GM12878 (cell line): ENCODE measurements around the gene TMEM225B. TPM values are rescaled to one million over a fixed set of nuclear protein-coding genes. Genes with fewer than 3 reads are reported as not detected.

ENCODE experiments used
- ATAC-seq: fragments of 200-7000 bp; cut with Tn5 transposase; 3 replicates; pipeline ENCODE4 v1.9.1; 2020; ENCODE audit warnings: mild to moderate bottlenecking, moderate library complexity
- BruUV-seq: library from RNA; stranded (reverse); fragments of 400-500 nt; replicated peaks from 2 replicates; lab custom pipeline; 2021; lab: Mats Ljungman, UMichigan
- CTCF ChIA-PET: fragments of 300-600 bp; sonication (Branson Sonifier 250); formaldehyde crosslinking; extraction: SDS; loops from one replicate; lab custom pipeline; 2021; ENCODE audit warnings: inconsistent platforms; lab: Yijun Ruan, JAX
- POLR2A ChIA-PET: fragments of 350-600 bp; formaldehyde crosslinking; extraction: SDS; loops from one replicate; lab custom pipeline; 2021; ENCODE audit warnings: inconsistent platforms; lab: Charles Lee
- RAD21 ChIA-PET: fragments of 300-600 bp; sonication (Branson Sonifier 250); formaldehyde crosslinking; loops from one replicate; lab custom pipeline; 2023; ENCODE audit warnings: antibody characterized with exemption; ENCODE audit not compliant: unreplicated experiment; lab: Charles Lee
- SMC1A ChIA-PET: fragments of 300-600 bp; sonication (Branson Sonifier 250); formaldehyde crosslinking; loops from one replicate; lab custom pipeline; 2023; ENCODE audit not compliant: unreplicated experiment, uncharacterized antibody; lab: Charles Lee
- DNase-seq: peaks from one replicate; pipeline ENCODE4 v3.0.0-alpha.2; 2011; ENCODE audit warnings: low read depth, low spot score
- FAIRE-seq: peaks from 3 replicates; lab custom pipeline; 2011; peaks lifted over from hg19 to GRCh38; lab: Jason Lieb, UNC
- H2AFZ ChIP-seq: 2 replicates; pipeline ENCODE4 v1.6.0; 2011; ENCODE audit warnings: low read depth, low read length, control low read depth; ENCODE audit not compliant: control insufficient read depth
- H3K27ac ChIP-seq: 2 replicates; pipeline ENCODE4 v1.5.1; 2011; ENCODE audit warnings: control low read depth; ENCODE audit not compliant: control insufficient read depth, insufficient read depth
- H3K27me3 ChIP-seq, 2 experiments: replicated peaks in 1 of 2; 2 replicates each; pipeline versions ENCODE4 v1.6.0 to v1.6.1; 2011; ENCODE audit warnings: low read length in 1 of 2; ENCODE audit not compliant: control insufficient read depth in 2 of 2, insufficient read depth in 2 of 2
- H3K36me3 ChIP-seq, 2 experiments: 2 replicates each; pipeline ENCODE4 v1.5.1; 2011; ENCODE audit warnings: low read length in 1 of 2; ENCODE audit not compliant: control insufficient read depth in 2 of 2, insufficient read depth in 2 of 2
- H3K4me1 ChIP-seq: 2 replicates; pipeline ENCODE4 v1.6.1; 2011; ENCODE audit warnings: mild to moderate bottlenecking, low read length, moderate library complexity, mixed read lengths; ENCODE audit not compliant: control insufficient read depth, insufficient read depth
- H3K4me2 ChIP-seq: 2 replicates; pipeline ENCODE4 v1.6.0; 2011; ENCODE audit warnings: control low read depth; ENCODE audit not compliant: control insufficient read depth, insufficient read depth
- H3K4me3 ChIP-seq: fragments of 200-600 bp; sonication (generic); 2 replicates; pipeline ENCODE4 v1.5.1; 2016
- H3K79me2 ChIP-seq: 2 replicates; pipeline ENCODE4 v1.6.0; 2011; ENCODE audit warnings: low read length; ENCODE audit not compliant: control insufficient read depth, insufficient read depth
- H3K9ac ChIP-seq: 2 replicates; pipeline ENCODE4 v1.8.0; 2011; ENCODE audit warnings: low read length, control low read depth, mixed read lengths; ENCODE audit not compliant: control insufficient read depth, insufficient read depth
- H3K9me3 ChIP-seq: replicated peaks from 3 replicates; pipeline ENCODE4 v1.5.1; 2011; ENCODE audit warnings: mild to moderate bottlenecking, low read length; ENCODE audit not compliant: control insufficient read depth, insufficient read depth
- H4K20me1 ChIP-seq: 2 replicates; pipeline ENCODE4 v1.6.0; 2011; ENCODE audit not compliant: control insufficient read depth, insufficient read depth
- CREM ChIP-seq: IDR thresholded peaks from 2 replicates; pipeline ENCODE4 v1.6.1; 2014; ENCODE audit warnings: antibody characterized with exemption, low read depth
- EGR1 ChIP-seq, 2 experiments: IDR thresholded peaks; 1 replicate in 1 of 2; 2 replicates in 1 of 2; pipeline ENCODE4 v1.6.1; 2011 to 2012; ENCODE audit warnings: low read depth in 2 of 2, low read length in 2 of 2, borderline replicate concordance in 1 of 2, mild to moderate bottlenecking in 1 of 2, moderate library complexity in 1 of 2
- EP300 ChIP-seq, 2 experiments: fragments of 150-350 bp in 1 of 2; IDR thresholded peaks; 2 replicates each; pipeline ENCODE4 v1.6.1; 2011 to 2012; ENCODE audit warnings: low read depth in 2 of 2, low read length in 2 of 2, borderline replicate concordance in 1 of 2, improper control_type of control experiment in 1 of 2, inconsistent platforms in 1 of 2; ENCODE audit not compliant: control insufficient read depth in 1 of 2
- FOS ChIP-seq: IDR thresholded peaks from 3 replicates; pipeline ENCODE4 v1.6.1; 2011; ENCODE audit warnings: borderline replicate concordance; ENCODE audit not compliant: insufficient read length; ENCODE audit errors: extremely low read depth
- HDAC6 ChIP-seq: fragments of 200-600 bp; sonication (generic); IDR thresholded peaks from one replicate; pipeline ENCODE4 v1.8.0; 2017; ENCODE audit warnings: antibody characterized with exemption; ENCODE audit not compliant: unreplicated experiment
- LARP7 ChIP-seq: fragments of 450-650 bp; IDR thresholded peaks from 2 replicates; pipeline ENCODE4 v1.6.1; 2017; ENCODE audit warnings: mild to moderate bottlenecking
- MXI1 ChIP-seq: fragments of 150-350 bp; IDR thresholded peaks from 2 replicates; pipeline ENCODE4 v1.6.1; 2011; ENCODE audit warnings: low read depth, mild to moderate bottlenecking, inconsistent platforms, low read length, improper control_type of control experiment
- PML ChIP-seq: IDR thresholded peaks from 2 replicates; pipeline ENCODE4 v1.6.1; 2012; ENCODE audit warnings: low read length, inconsistent platforms
- POLR2AphosphoS2 ChIP-seq: IDR thresholded peaks from 2 replicates; pipeline ENCODE4 v1.6.1; 2011; ENCODE audit warnings: low read depth, mild to moderate bottlenecking, low read length, improper control_type of control experiment, moderate library complexity
- POU2F2 ChIP-seq: IDR thresholded peaks from 3 replicates; pipeline ENCODE4 v1.6.1; 2011; ENCODE audit warnings: low read depth, mild to moderate bottlenecking, low read length, borderline replicate concordance
- RAD51 ChIP-seq: fragments of 450-650 bp; IDR thresholded peaks from 2 replicates; pipeline ENCODE4 v1.6.1; 2016; ENCODE audit warnings: moderate library complexity, mild to moderate bottlenecking, inconsistent platforms
- RELA ChIP-seq: fragments of 450-650 bp; IDR thresholded peaks from 2 replicates; pipeline ENCODE4 v1.8.0; 2014; ENCODE audit warnings: borderline replicate concordance; ENCODE audit not compliant: partially characterized antibody
- RFX5 ChIP-seq: IDR thresholded peaks from 2 replicates; pipeline ENCODE4 v1.6.1; 2011; ENCODE audit warnings: low read depth, low read length, improper control_type of control experiment
- SIX5 ChIP-seq: IDR thresholded peaks from 2 replicates; pipeline ENCODE4 v1.6.1; 2011; ENCODE audit warnings: mild to moderate bottlenecking, low read depth, low read length, moderate library complexity; ENCODE audit not compliant: severe bottlenecking
- SMAD1 ChIP-seq: fragments of 450-650 bp; IDR thresholded peaks from 2 replicates; pipeline ENCODE4 v1.6.1; 2018; ENCODE audit warnings: mild to moderate bottlenecking, low read depth; ENCODE audit not compliant: partially characterized antibody
- SP1 ChIP-seq: IDR thresholded peaks from one replicate; pipeline ENCODE4 v1.6.1; 2011; ENCODE audit warnings: low read depth, low read length
- TAF1 ChIP-seq: IDR thresholded peaks from 2 replicates; pipeline ENCODE4 v1.6.1; 2011; ENCODE audit warnings: mild to moderate bottlenecking, low read depth, low read length, borderline replicate concordance
- TCF3 ChIP-seq: IDR thresholded peaks from 2 replicates; pipeline ENCODE4 v1.6.1; 2012; ENCODE audit warnings: low read depth, mild to moderate bottlenecking, low read length, borderline replicate concordance; ENCODE audit not compliant: insufficient read depth
- YY1 ChIP-seq: IDR thresholded peaks from 2 replicates; pipeline ENCODE4 v1.6.1; 2011; ENCODE audit warnings: low read depth, mild to moderate bottlenecking, low read length
- ZNF207 ChIP-seq: fragments of 450-650 bp; IDR thresholded peaks from 2 replicates; pipeline ENCODE4 v1.6.1; 2014; ENCODE audit warnings: antibody characterized with exemption, mild to moderate bottlenecking, borderline replicate concordance
- WGBS: methylation state at CpG from one replicate; pipeline ENCODE4 v1.1.6; 2016; ENCODE audit warnings: low lambda C conversion rate; ENCODE audit not compliant: insufficient replicate concordance, insufficient coverage; ENCODE audit errors: missing lambda C conversion rate; 5-methylcytosine and 5-hydroxymethylcytosine counted together
- in situ Hi-C: fragments of 300-500 bp; cut with MboI; formaldehyde crosslinking; loops from 9 replicates; pipeline ENCODE4 v1.14.3; 2018; ENCODE audit warnings: mixed read lengths
- intact Hi-C: fragments of 100-400 bp; cut with micrococcal nuclease; formaldehyde crosslinking; loops from one replicate; pipeline ENCODE4 v1.14.2; 2022; ENCODE audit not compliant: unreplicated experiment
- polyA plus RNA-seq, 11 experiments: library from polyadenylated mRNA; depleted of rRNA in 4 of 11; unstranded in 6 of 11; stranded (reverse) in 5 of 11; fragments of >200 nt; fragmentation: Nextera tagmentation in 4 of 11; fragmentation: Illumina TruSeq in 1 of 11; extraction: Ambion mirVana in 4 of 11; extraction: Trizol in 1 of 11; gene quantifications; 1 replicate in 1 of 11; 2 replicates in 10 of 11; pipeline versions ENCODE4 v1.2.1 to v1.2.3, GENCODE V29; 2011 to 2016; ENCODE audit warnings: inconsistent platforms in 2 of 11, missing spikeins in 2 of 11, low read depth in 1 of 11
- total RNA-seq, 4 experiments: library from RNA; depleted of rRNA in 3 of 4; stranded (reverse); fragments of >200 nt in 3 of 4; fragmentation: Illumina TruSeq in 1 of 4; extraction: Trizol in 1 of 4; gene quantifications; 2 replicates each; pipeline versions ENCODE4 v1.2.1 to v1.2.3, GENCODE V29; 2013 to 2021
- TF ChIP-seq, protein P1 (sequence below): fragments of 450-650 bp; IDR thresholded peaks from 2 replicates; pipeline ENCODE4 v1.6.1; 2017; ENCODE audit warnings: low read depth, mild to moderate bottlenecking, moderate library complexity

Gene TMEM225B
- total and polyA plus RNA-seq, 10 of the 15 experiments (the other 5 are each of a cell fraction or from before 2014, with no cell fraction given), result 0.22 to 1.9 (median 0.43) TPM

DNA sequence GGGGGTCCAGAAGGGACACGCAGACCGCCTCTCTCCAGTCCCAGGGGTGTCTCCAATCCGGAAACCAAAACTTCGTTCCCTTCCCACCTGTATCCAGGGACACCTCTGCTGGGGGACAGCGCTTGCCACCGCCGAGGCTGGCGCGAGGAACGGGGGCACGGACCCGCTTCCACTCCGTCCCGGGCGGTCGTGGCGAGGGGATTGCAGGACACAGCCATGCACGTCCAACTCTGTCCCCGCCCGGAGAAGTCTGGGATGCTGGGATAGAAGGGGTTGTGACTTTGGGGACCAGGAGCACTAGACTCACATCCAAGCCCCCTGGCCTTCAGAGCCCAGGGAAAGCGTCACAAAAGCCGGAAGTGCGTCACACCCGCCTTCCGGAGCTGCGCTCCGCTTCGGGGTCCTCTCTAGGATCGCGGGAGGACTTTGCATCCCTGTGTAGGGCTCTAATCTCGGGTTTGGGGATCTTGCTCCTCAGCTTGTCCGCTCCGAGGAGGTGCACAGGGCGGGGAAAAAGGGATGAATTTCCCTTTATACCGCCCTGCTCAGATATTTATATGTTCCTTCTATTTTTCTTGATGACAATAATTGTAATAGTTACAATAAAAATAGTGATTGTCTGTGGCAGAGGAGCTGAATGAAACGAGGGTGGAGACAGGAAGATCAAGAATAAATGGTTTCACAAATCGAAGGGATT, 46.2 kb upstream of the TMEM225B start, which contains the start of gene FAM200A:
Gene FAM200A, minus strand, starts transcription at position 348 of the 697 bp plus-strand sequence. CDS start 3,707 bp downstream, outside the sequence.
- DNase-seq, result peak; percentile 49
- under 1% methylated on average over 36 of the region's 37 CpGs for WGBS
- in situ Hi-C loops, result no loop called here
- peak within 1 kb of the TSS; percentile 95 for H3K4me3 ChIP-seq
- peak within 1 kb of the TSS; percentile 81 for H3K4me2 ChIP-seq
- ATAC-seq, result peak; percentile 100
- POLR2A ChIA-PET, result interaction anchor here (0.6 to 1.2 kb wide), 9 partner anchors 10 to 790 kb away, joined by 3 to 7 read pairs (median 3); partner anchors contain the start of genes TRIM4, ZKSCAN5, ZNF394 and ZSCAN25
- H3K9ac ChIP-seq, result peak within 1 kb of the TSS; percentile 97
- no peaks in the 10 kb centered on the region for H4K20me1 ChIP-seq
- H3K79me2 ChIP-seq, result peaks cover 17% of the 10 kb centered on the region
- RAD21 ChIA-PET, result interaction anchor here (0.6 kb wide), 1 partner anchor 62 kb away, joined by 3 read pairs; no protein-coding TSS in a partner anchor
- 0 out of 2 replicates have a peak, but pooled peaks cover 3% of the 10 kb centered on the region for H3K4me1 ChIP-seq
- SMC1A ChIA-PET, result interaction anchor here (0.7 kb wide), 1 partner anchor 162 kb away, joined by 3 read pairs; no protein-coding TSS in a partner anchor
- no peaks in the 10 kb centered on the region; the same call in 2 of the 3 replicates for H3K9me3 ChIP-seq
- peak within 1 kb of the TSS; percentile 84 for H2AFZ ChIP-seq
- peaks cover 0 to 10% of the 10 kb centered on the region in 2 experiments; a peak in 2 of 4 replicates for H3K36me3 ChIP-seq
- CTCF ChIA-PET, result interaction anchor here (0.6 kb wide), 2 partner anchors 149 to 300 kb away, joined by 3 to 4 read pairs; no protein-coding TSS in a partner anchor
- BruUV-seq, result no TSS peak
- H3K27ac ChIP-seq, result peak within 1 kb of the TSS; percentile 93
- intact Hi-C loops, result loop anchor here (2.0 kb wide), 1 partner anchor 47 kb away; the partner anchor contains the start of gene ZKSCAN5
- peak; percentile 98 for FAIRE-seq
- no peaks in the 10 kb centered on the region for H3K27me3 ChIP-seq
- TF ChIP-seq SP1 (peak; percentile 32), CREM (peak; percentile 99), PML (peak; percentile 93), SMAD1 (peak; percentile 37), SIX5 (peak; percentile 39), POLR2AphosphoS2 (peak; percentile 85), MXI1 (0 out of 2 replicates have a peak, but pooled peaks have one; percentile 36), EGR1 (IDR thresholded peaks at IDR 0.05; ENCODE audit: borderline replicate concordance in 1 of 2, low read depth in 2 of 2, low read length in 2 of 2) (peak in 1 of 2 experiments; percentile 57; a peak in 1 of 3 replicates), TAF1 (peak; percentile 85), RFX5 (0 out of 2 replicates have a peak, but pooled peaks have one; percentile 42), ZNF207 (peak; percentile 70), POU2F2 (peak; percentile 62; the same call in 1 of the 3 replicates), RAD51 (no peak), EP300 (IDR thresholded peaks at IDR 0.05; ENCODE audit: borderline replicate concordance in 1 of 2, control insufficient read depth in 1 of 2, low read depth in 2 of 2, low read length in 2 of 2) (no peak), FOS (no peak), YY1 (peak; percentile 53; the same call in 1 of the 2 replicates), TCF3 (no peak), HDAC6 (no peak), LARP7 (no peak; the same call in 1 of the 2 replicates), RELA (no peak)
- TF ChIP-seq, protein P1, sequence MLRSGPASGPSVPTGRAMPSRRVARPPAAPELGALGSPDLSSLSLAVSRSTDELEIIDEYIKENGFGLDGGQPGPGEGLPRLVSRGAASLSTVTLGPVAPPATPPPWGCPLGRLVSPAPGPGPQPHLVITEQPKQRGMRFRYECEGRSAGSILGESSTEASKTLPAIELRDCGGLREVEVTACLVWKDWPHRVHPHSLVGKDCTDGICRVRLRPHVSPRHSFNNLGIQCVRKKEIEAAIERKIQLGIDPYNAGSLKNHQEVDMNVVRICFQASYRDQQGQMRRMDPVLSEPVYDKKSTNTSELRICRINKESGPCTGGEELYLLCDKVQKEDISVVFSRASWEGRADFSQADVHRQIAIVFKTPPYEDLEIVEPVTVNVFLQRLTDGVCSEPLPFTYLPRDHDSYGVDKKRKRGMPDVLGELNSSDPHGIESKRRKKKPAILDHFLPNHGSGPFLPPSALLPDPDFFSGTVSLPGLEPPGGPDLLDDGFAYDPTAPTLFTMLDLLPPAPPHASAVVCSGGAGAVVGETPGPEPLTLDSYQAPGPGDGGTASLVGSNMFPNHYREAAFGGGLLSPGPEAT, result peak; percentile 71
